ENCODE results near the gene LGR6. TPM values are rescaled to one million over a fixed set of nuclear protein-coding genes. Genes with fewer than 3 reads are reported as not detected.

The LGR6 gene
- total and polyA plus RNA-seq, 2 of the 8 experiments (the other 6 are each of a cell fraction or from before 2014, with no cell fraction given): 0.50 to 1.0 TPM

DNA sequence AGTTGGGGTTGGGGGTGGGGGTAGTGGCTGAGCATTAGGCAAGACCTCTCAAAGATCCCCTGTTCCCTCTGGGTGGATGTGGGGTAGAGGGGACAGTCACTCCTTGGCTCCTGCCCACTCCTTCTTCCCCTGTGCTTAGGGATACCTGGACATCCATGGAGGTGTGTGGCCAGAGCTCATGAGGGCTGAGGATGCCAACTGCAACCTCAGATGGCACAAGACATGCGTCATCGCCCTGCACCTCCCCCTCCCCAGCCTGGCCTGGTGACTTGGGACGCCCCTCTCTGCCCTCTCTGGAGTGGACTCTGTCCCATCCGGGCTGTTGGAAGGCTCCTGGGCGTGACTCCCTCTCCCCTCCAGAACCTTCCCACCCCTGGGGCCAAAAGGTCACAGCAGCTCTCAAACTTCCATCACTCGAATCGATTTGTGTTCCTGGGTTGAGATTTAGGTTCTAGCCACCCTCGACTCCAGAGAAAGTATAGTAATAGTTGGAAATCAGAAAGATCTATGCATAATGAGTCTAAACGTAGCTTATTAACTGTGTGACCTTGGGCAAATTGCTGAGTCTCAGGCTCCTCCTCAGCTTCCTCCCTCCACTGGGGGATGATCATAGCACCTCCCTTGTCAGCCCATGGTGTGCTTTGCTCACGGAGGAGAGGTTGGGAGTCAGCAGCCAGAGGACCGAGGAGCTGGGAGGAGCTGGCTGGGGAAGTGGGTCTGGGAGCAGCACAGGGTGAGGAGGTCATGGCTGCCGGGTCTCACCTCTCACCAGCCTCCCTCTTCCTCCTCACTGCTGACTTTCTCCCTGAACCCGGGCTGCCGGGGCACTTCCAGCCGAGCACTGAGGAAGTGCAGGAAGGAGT, 30.9 kb upstream of the LGR6 start:
- Histone ChIP-seq H3K9me3 (ENCODE audit: insufficient read depth in 2 of 2, low read depth in 1 of 2, low read length in 1 of 2) (no peaks in the 10 kb centered on the region), H3K27ac (ENCODE audit: low read depth, low read length) (no peak overlapping the region), H2AK5ac (ENCODE audit: low read depth, low read length) (no peak overlapping the region), H3K36me3 (ENCODE audit: control insufficient read depth in 2 of 4, insufficient read depth in 4 of 4, low read length in 3 of 4) (no peaks in the 10 kb centered on the region), H2BK20ac (ENCODE audit: low read length) (no peak overlapping the region), H4K5ac (ENCODE audit: insufficient read length, low read depth, low read length) (no peak overlapping the region), H3K27me3 (replicated peaks in 1 of 4; ENCODE audit: control insufficient read depth in 3 of 4, extremely low read depth in 1 of 4, insufficient read depth in 3 of 4, low read length in 3 of 4) (no peaks in the 10 kb centered on the region), H3K23me2 (ENCODE audit: low read depth, low read length) (no peaks in the 10 kb centered on the region), H4K8ac (ENCODE audit: extremely low read depth, insufficient read depth, low read length) (peak overlapping the region; percentile 29), H4K91ac (replicated peaks; ENCODE audit: insufficient read length, low read length) (peak overlapping the region; percentile 54), H3K9ac (replicated peaks in 1 of 4; ENCODE audit: extremely low read depth in 1 of 4, low read depth in 3 of 4, low read length in 3 of 4) (no peak overlapping the region), H3K4ac (replicated peaks; ENCODE audit: insufficient read length, low read depth, low read length) (no peak overlapping the region), H3K4me2 (ENCODE audit: insufficient read depth in 1 of 2, low read depth in 2 of 2, low read length in 2 of 2) (peak overlapping the region in 1 of 2 experiments; percentile 5; a peak in 1 of 4 replicates), H3K14ac (ENCODE audit: insufficient read length) (no peak overlapping the region), H2AFZ (ENCODE audit: low read length) (no peak overlapping the region), H3K4me1 (replicated peaks in 1 of 4; ENCODE audit: control insufficient read depth in 3 of 4, insufficient read depth in 4 of 4, low read length in 3 of 4) (peaks cover 2 to 29% (median 13%) of the 10 kb centered on the region in 4 experiments), H3K18ac (ENCODE audit: extremely low read depth, low read length) (peak overlapping the region; percentile 36; the same call in 1 of the 2 replicates), H3K79me2 (ENCODE audit: control insufficient read depth in 1 of 2, insufficient read depth in 2 of 2, low read length in 2 of 2) (no peaks in the 10 kb centered on the region), H2BK15ac (ENCODE audit: low read length) (0 out of 2 replicates have a peak overlapping the region, but pooled peaks have one; percentile 34), H2BK120ac (replicated peaks; ENCODE audit: low read depth, low read length) (no peak overlapping the region), H3K4me3 (ENCODE audit: extremely low read depth in 1 of 4, insufficient read depth in 2 of 4, low read depth in 3 of 4, low read length in 4 of 4) (no peak overlapping the region), H4K20me1 (replicated peaks in 1 of 2; ENCODE audit: control insufficient read depth in 1 of 2, insufficient read depth in 2 of 2, low read length in 2 of 2) (no peaks in the 10 kb centered on the region), H2BK12ac (ENCODE audit: low read depth, low read length) (peak overlapping the region; percentile 44; the same call in 1 of the 2 replicates), H3K56ac (replicated peaks; ENCODE audit: insufficient read length, low read depth, low read length) (no peak overlapping the region), H3K23ac (ENCODE audit: insufficient read length) (no peak overlapping the region), H3K79me1 (ENCODE audit: low read depth, low read length) (no peaks in the 10 kb centered on the region), H2BK5ac (ENCODE audit: low read depth, low read length) (0 out of 2 replicates have a peak overlapping the region, but pooled peaks have one; percentile 42)
- TF ChIP-seq POLR2A (IDR thresholded peaks at IDR 0.05; ENCODE audit: control extremely low read depth in 1 of 2, low read depth in 2 of 2, low read length in 2 of 2): no peak
- FAIRE-seq (no peak), DNase-seq (ENCODE audit: low read depth in 1 of 2, low spot score in 2 of 2) (no peak)
- ChIA-PET POLR2A (ENCODE audit: partially characterized antibody) (interaction anchor here (0.6 to 2.7 kb wide), 5 partner anchors 12 to 443 kb away, joined by 3 to 6 read pairs (median 3); partner anchors contain the start of gene ELF3), CTCF (ENCODE audit: partially characterized antibody) (interaction anchor here (0.7 to 10.1 kb wide), 12 partner anchors 7 to 301 kb away, joined by 3 to 77 read pairs (median 5); no protein-coding TSS in a partner anchor)
- WGBS, 2 experiments (ENCODE audit: extremely low coverage in 1 of 2, insufficient coverage in 1 of 2, insufficient read length in 1 of 2, insufficient replicate concordance in 2 of 2, low coverage in 1 of 2, low lambda C conversion rate in 2 of 2, missing lambda C conversion rate in 1 of 2): 83% methylated on average over 12 of the region's 15 CpGs; no CpG with 5 or more reads in 1 of the 2 experiments
